Mesenchymal stem cell (in vitro differentiated cells and primary cell): Measurements from ENCODE around the gene MEF2C.

Experiments
- DNase-seq: peaks from one replicate; pipeline ENCODE4 v3.0.0-alpha.2; 2013
- H2AFZ ChIP-seq: one replicate; pipeline ENCODE4 v1.6.1; 2013; ENCODE audit warnings: low read depth, mild to moderate bottlenecking, control low read depth, inconsistent platforms, low read length, moderate library complexity
- H2AK5ac ChIP-seq: 2 replicates; pipeline ENCODE4 v1.6.1; 2013; ENCODE audit warnings: low read length, moderate library complexity, mild to moderate bottlenecking, inconsistent platforms; ENCODE audit not compliant: severe bottlenecking
- H2BK120ac ChIP-seq: one replicate; pipeline ENCODE4 v1.6.1; 2013; ENCODE audit warnings: low read depth, mild to moderate bottlenecking, inconsistent platforms, low read length, moderate library complexity
- H2BK12ac ChIP-seq, 2 experiments: one replicate each; pipeline ENCODE4 v1.6.1; 2013; ENCODE audit warnings: inconsistent platforms in 2 of 2, low read length in 2 of 2, mild to moderate bottlenecking in 2 of 2, moderate library complexity in 2 of 2, control low read depth in 1 of 2
- H2BK15ac ChIP-seq: one replicate; pipeline ENCODE4 v1.6.1; 2013; ENCODE audit warnings: mild to moderate bottlenecking, low read depth, inconsistent platforms; ENCODE audit not compliant: poor library complexity, severe bottlenecking
- H2BK5ac ChIP-seq: 2 replicates; pipeline ENCODE4 v1.6.1; 2013; ENCODE audit warnings: low read depth, mild to moderate bottlenecking, low read length, control low read depth, inconsistent platforms; ENCODE audit not compliant: poor library complexity, severe bottlenecking
- H3K14ac ChIP-seq, 2 experiments: one replicate each; pipeline ENCODE4 v1.6.1; 2013; ENCODE audit warnings: inconsistent platforms in 2 of 2, low read length in 2 of 2, control low read depth in 1 of 2, mild to moderate bottlenecking in 1 of 2, moderate library complexity in 1 of 2
- H3K18ac ChIP-seq, 2 experiments: one replicate each; pipeline ENCODE4 v1.6.1; 2013; ENCODE audit warnings: inconsistent platforms in 2 of 2, low read length in 2 of 2, control low read depth in 1 of 2, low read depth in 1 of 2, mild to moderate bottlenecking in 1 of 2
- H3K23ac ChIP-seq, 2 experiments: one replicate each; pipeline ENCODE4 v1.6.1; 2013; ENCODE audit warnings: inconsistent platforms in 2 of 2, low read length in 2 of 2, mild to moderate bottlenecking in 2 of 2, moderate library complexity in 2 of 2, control low read depth in 1 of 2
- H3K27ac ChIP-seq: 2 replicates; pipeline ENCODE4 v1.5.1; 2013; ENCODE audit warnings: mild to moderate bottlenecking, moderate library complexity, low read length, control low read depth, inconsistent platforms; ENCODE audit not compliant: poor library complexity, severe bottlenecking
- H3K27me3 ChIP-seq, 2 experiments: 2 replicates each; pipeline versions ENCODE4 v1.6.1 to v1.7.0; 2013; ENCODE audit warnings: low read length in 2 of 2, mild to moderate bottlenecking in 2 of 2, moderate library complexity in 2 of 2, control low read depth in 1 of 2, inconsistent platforms in 1 of 2; ENCODE audit not compliant: control insufficient read depth in 1 of 2, insufficient read depth in 1 of 2
- H3K36me3 ChIP-seq, 2 experiments: 2 replicates each; pipeline versions ENCODE4 v1.6.1 to v1.7.0; 2013; ENCODE audit warnings: low read length in 2 of 2, control low read depth in 1 of 2, inconsistent platforms in 1 of 2, low read depth in 1 of 2, mild to moderate bottlenecking in 1 of 2; ENCODE audit not compliant: insufficient read depth in 2 of 2, control insufficient read depth in 1 of 2
- H3K4ac ChIP-seq, 2 experiments: one replicate each; pipeline ENCODE4 v1.6.1; 2013; ENCODE audit warnings: inconsistent platforms in 2 of 2, low read length in 2 of 2, mild to moderate bottlenecking in 2 of 2, moderate library complexity in 2 of 2, control low read depth in 1 of 2, low read depth in 1 of 2
- H3K4me1 ChIP-seq: 2 replicates; pipeline ENCODE4 v1.6.1; 2013; ENCODE audit warnings: low read depth, low read length, control low read depth; ENCODE audit not compliant: control insufficient read depth, insufficient read depth
- H3K4me2 ChIP-seq: 2 replicates; pipeline ENCODE4 v1.6.1; 2013; ENCODE audit warnings: low read length, mild to moderate bottlenecking, inconsistent platforms; ENCODE audit not compliant: poor library complexity, severe bottlenecking
- H3K4me3 ChIP-seq, 2 experiments: 2 replicates each; pipeline versions ENCODE4 v1.5.1 to v1.7.0; 2013; ENCODE audit warnings: low read length in 2 of 2, mild to moderate bottlenecking in 2 of 2, control low read depth in 1 of 2, low read depth in 1 of 2; ENCODE audit not compliant: insufficient read depth in 1 of 2
- H3K79me1 ChIP-seq: replicated peaks from 2 replicates; pipeline ENCODE4 v1.6.1; 2013; ENCODE audit warnings: mild to moderate bottlenecking, control low read depth, low read length, inconsistent platforms; ENCODE audit not compliant: poor library complexity, severe bottlenecking
- H3K9ac ChIP-seq: 2 replicates; pipeline ENCODE4 v1.7.0; 2013; ENCODE audit warnings: mild to moderate bottlenecking, low read length, moderate library complexity
- H3K9me3 ChIP-seq: 2 replicates; pipeline ENCODE4 v1.7.0; 2013; ENCODE audit warnings: mild to moderate bottlenecking, low read length; ENCODE audit not compliant: control insufficient read depth
- H4K8ac ChIP-seq: one replicate; pipeline ENCODE4 v1.6.1; 2013; ENCODE audit warnings: inconsistent platforms, mild to moderate bottlenecking, low read length, moderate library complexity
- H4K91ac ChIP-seq: one replicate; pipeline ENCODE4 v1.6.1; 2013; ENCODE audit warnings: mild to moderate bottlenecking, low read length, inconsistent platforms
- WGBS: methylation state at CpG from one replicate; pipeline ENCODE4 v1.1.7; 2013; ENCODE audit warnings: mixed read lengths; 5-methylcytosine and 5-hydroxymethylcytosine counted together

The MEF2C gene

GRCh38 chr5:88698290-88698689, 184.7 kb downstream of the MEF2C start:
- no peak overlapping the region for H3K4me2 ChIP-seq
- H4K8ac ChIP-seq: no peak overlapping the region
- no peaks in the 10 kb centered on the region for H3K79me1 ChIP-seq
- H2BK5ac ChIP-seq: no peak overlapping the region
- WGBS: no CpG with 5 or more reads among the region's 1 CpG
- H2AFZ ChIP-seq: no peak overlapping the region
- peaks cover 5% of the 10 kb centered on the region for H3K4me1 ChIP-seq
- H2BK12ac ChIP-seq: no peak overlapping the region
- H2BK15ac ChIP-seq: no peak overlapping the region
- H3K23ac ChIP-seq: no peak overlapping the region
- H3K27ac ChIP-seq: no peak overlapping the region
- H2BK120ac ChIP-seq: no peak overlapping the region
- no peak overlapping the region for H4K91ac ChIP-seq
- no peak overlapping the region for H3K18ac ChIP-seq
- H3K14ac ChIP-seq: no peak overlapping the region
- peaks cover 64 to 82% of the 10 kb centered on the region in 2 experiments for H3K27me3 ChIP-seq
- no peak overlapping the region for H3K9ac ChIP-seq
- H3K4ac ChIP-seq: no peak overlapping the region
- no peaks in the 10 kb centered on the region for H3K9me3 ChIP-seq
- no peak overlapping the region for H2AK5ac ChIP-seq
- H3K36me3 ChIP-seq: no peaks in the 10 kb centered on the region
- no peak overlapping the region for H3K4me3 ChIP-seq
- DNase-seq: no peak

- DNase-seq: no peak
- H3K14ac ChIP-seq: no peak overlapping the region
These were observed 186.5 kb downstream of the MEF2C start for GRCh38 chr5:88696466-88696865.

GRCh38 chr5:88695931-88696330, 187.1 kb downstream of the MEF2C start:
- Histone ChIP-seq H3K79me1 (no peaks in the 10 kb centered on the region), H2BK12ac (no peak overlapping the region), H3K4me2 (no peak overlapping the region), H2BK5ac (no peak overlapping the region), H3K9me3 (no peaks in the 10 kb centered on the region), H3K4me3 (no peak overlapping the region), H4K91ac (no peak overlapping the region), H3K27me3 (peaks cover 75 to 91% of the 10 kb centered on the region in 2 experiments), H3K14ac (no peak overlapping the region), H2AFZ (no peak overlapping the region), H2BK120ac (no peak overlapping the region), H3K23ac (no peak overlapping the region), H2BK15ac (no peak overlapping the region), H3K9ac (no peak overlapping the region), H2AK5ac (no peak overlapping the region), H3K27ac (no peak overlapping the region), H3K4ac (no peak overlapping the region), H3K18ac (no peak overlapping the region), H3K36me3 (no peaks in the 10 kb centered on the region), H3K4me1 (peaks cover 18% of the 10 kb centered on the region), H4K8ac (no peak overlapping the region)
- WGBS: 0% methylated on average over 1 of the region's 3 CpGs
- no peak for DNase-seq

More at GRCh38 chr5:88696466-88696865, 186.5 kb downstream of the MEF2C start:
- H3K36me3 ChIP-seq: no peaks in the 10 kb centered on the region
- no peak overlapping the region for H2BK12ac ChIP-seq
- peaks cover 18% of the 10 kb centered on the region for H3K4me1 ChIP-seq
- no peak overlapping the region for H2AFZ ChIP-seq
- H3K9ac ChIP-seq: no peak overlapping the region
- peaks cover 75 to 90% of the 10 kb centered on the region in 2 experiments for H3K27me3 ChIP-seq
- H3K4ac ChIP-seq: no peak overlapping the region
- no peak overlapping the region for H2BK5ac ChIP-seq
- H4K91ac ChIP-seq: no peak overlapping the region
- no peak overlapping the region for H2BK15ac ChIP-seq
- no peak overlapping the region for H3K23ac ChIP-seq
- no peak overlapping the region for H3K27ac ChIP-seq
- H2BK120ac ChIP-seq: no peak overlapping the region
- H3K79me1 ChIP-seq: no peaks in the 10 kb centered on the region
- H3K18ac ChIP-seq: no peak overlapping the region
- no peaks in the 10 kb centered on the region for H3K9me3 ChIP-seq
- no peak overlapping the region for H3K4me2 ChIP-seq
- H4K8ac ChIP-seq: no peak overlapping the region
- no peak overlapping the region for H3K4me3 ChIP-seq
- H2AK5ac ChIP-seq: no peak overlapping the region

GRCh38 chr5:88695232-88695631, 187.8 kb downstream of the MEF2C start:
- Histone ChIP-seq H3K4me3 (peak overlapping the region in 1 of 2 experiments; percentile 48), H3K4me2 (no peak overlapping the region), H2BK5ac (no peak overlapping the region), H3K9me3 (no peaks in the 10 kb centered on the region), H4K8ac (no peak overlapping the region), H3K27me3 (peaks cover 76 to 96% of the 10 kb centered on the region in 2 experiments), H3K36me3 (no peaks in the 10 kb centered on the region), H4K91ac (no peak overlapping the region), H3K4me1 (peaks cover 23% of the 10 kb centered on the region), H3K4ac (no peak overlapping the region), H2AK5ac (no peak overlapping the region), H2BK15ac (no peak overlapping the region), H3K18ac (no peak overlapping the region), H3K27ac (no peak overlapping the region), H3K79me1 (no peaks in the 10 kb centered on the region), H2BK12ac (no peak overlapping the region), H3K9ac (no peak overlapping the region), H2BK120ac (no peak overlapping the region), H3K23ac (no peak overlapping the region), H3K14ac (no peak overlapping the region), H2AFZ (no peak overlapping the region)
- 10% methylated on average over 14 of the region's 19 CpGs for WGBS
- DNase-seq: no peak
